WI38 (cell line): ENCODE measurements around the gene SNPH.
"Not testable (repeated sequence)": the region's sequence is repeated elsewhere in the genome, so short reads cannot be mapped to it uniquely, and the experiment has no call there.

Experiments used
- H3K4me3 ChIP-seq: 2 replicates; pipeline ENCODE4 v1.5.1; 2011; ENCODE audit warnings: low read depth, mild to moderate bottlenecking, control low read depth, low read length
- CTCF ChIP-seq: IDR thresholded peaks from 2 replicates; pipeline ENCODE4 v1.5.1; 2012; ENCODE audit warnings: low read depth, mild to moderate bottlenecking, control low read depth, low read length

The SNPH gene

GRCh38 chr20:1341561-1342265, 75.6 kb downstream of the SNPH start:
- H3K4me3 ChIP-seq, result no peak overlapping the region
- no peak for TF ChIP-seq CTCF

- not testable (repeated sequence) for H3K4me3 ChIP-seq
These were observed 77.5 kb downstream of the SNPH start for GRCh38 chr20:1343446-1344124.

- TF ChIP-seq CTCF, result no peak
- no peak overlapping the region for H3K4me3 ChIP-seq
These were observed 79.1 kb downstream of the SNPH start for GRCh38 chr20:1345030-1345755.

GRCh38 chr20:1345756-1346093, 79.6 kb downstream of the SNPH start:
- TF ChIP-seq CTCF, result no peak

GRCh38 chr20:1346315-1346969, 80.3 kb downstream of the SNPH start:
- no peak overlapping the region for H3K4me3 ChIP-seq
- TF ChIP-seq CTCF, result no peak

More at GRCh38 chr20:1345756-1346093, 79.6 kb downstream of the SNPH start:
- H3K4me3 ChIP-seq, result no peak overlapping the region

- no peak for TF ChIP-seq CTCF
- H3K4me3 ChIP-seq, result no peak overlapping the region
These were observed 87.9 kb downstream of the SNPH start for GRCh38 chr20:1353956-1354355.

GRCh38 chr20:1357921-1358671, 92.0 kb downstream of the SNPH start:
- no peak for TF ChIP-seq CTCF
- no peak overlapping the region for H3K4me3 ChIP-seq
